ENCODE data around the gene RDH13.

DNA sequence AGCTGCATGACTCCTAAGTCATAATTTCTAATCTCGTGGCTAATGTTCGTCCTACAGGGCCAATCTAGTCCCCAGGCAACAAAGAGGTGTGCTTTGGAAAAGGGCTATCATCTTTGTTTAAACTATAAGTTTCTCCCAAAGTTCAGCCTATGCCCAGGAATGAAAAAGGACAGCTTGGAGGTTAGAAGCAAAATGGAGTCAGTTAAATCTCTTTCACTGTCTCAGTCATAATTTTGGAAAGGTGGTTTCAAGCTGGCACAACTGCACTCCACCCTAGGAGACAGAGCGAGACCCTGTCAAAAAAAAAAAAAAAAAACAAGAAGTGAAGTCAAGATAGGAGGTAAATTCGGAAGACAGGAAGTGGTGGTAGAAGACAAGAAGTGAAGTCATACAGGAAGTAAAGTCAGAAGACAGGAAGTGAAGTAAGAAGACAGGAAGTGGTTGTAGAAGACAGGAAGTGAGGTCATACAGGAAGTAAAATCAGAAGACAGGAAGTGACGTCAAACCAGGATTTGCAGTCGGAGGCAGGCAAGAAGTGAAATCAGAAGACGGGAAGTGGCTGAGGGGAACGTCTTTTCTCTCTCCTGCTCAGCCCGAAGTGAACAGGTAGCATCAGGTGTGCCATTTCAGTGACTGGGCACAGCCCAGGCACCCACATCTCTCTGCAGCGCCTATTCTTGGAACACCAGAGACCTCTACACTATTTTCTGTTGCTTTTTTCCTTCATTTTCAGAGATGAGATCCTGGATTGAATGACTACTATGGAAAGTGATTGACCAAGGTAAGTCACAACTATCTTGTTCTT is 57.1 kb downstream of the RDH13 start:
- TF ChIP-seq, protein P1, sequence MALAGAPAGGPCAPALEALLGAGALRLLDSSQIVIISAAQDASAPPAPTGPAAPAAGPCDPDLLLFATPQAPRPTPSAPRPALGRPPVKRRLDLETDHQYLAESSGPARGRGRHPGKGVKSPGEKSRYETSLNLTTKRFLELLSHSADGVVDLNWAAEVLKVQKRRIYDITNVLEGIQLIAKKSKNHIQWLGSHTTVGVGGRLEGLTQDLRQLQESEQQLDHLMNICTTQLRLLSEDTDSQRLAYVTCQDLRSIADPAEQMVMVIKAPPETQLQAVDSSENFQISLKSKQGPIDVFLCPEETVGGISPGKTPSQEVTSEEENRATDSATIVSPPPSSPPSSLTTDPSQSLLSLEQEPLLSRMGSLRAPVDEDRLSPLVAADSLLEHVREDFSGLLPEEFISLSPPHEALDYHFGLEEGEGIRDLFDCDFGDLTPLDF (CRISPR knock-in tag; IDR thresholded peaks at IDR 0.05) = no peak
- TF ChIP-seq, protein P2, sequence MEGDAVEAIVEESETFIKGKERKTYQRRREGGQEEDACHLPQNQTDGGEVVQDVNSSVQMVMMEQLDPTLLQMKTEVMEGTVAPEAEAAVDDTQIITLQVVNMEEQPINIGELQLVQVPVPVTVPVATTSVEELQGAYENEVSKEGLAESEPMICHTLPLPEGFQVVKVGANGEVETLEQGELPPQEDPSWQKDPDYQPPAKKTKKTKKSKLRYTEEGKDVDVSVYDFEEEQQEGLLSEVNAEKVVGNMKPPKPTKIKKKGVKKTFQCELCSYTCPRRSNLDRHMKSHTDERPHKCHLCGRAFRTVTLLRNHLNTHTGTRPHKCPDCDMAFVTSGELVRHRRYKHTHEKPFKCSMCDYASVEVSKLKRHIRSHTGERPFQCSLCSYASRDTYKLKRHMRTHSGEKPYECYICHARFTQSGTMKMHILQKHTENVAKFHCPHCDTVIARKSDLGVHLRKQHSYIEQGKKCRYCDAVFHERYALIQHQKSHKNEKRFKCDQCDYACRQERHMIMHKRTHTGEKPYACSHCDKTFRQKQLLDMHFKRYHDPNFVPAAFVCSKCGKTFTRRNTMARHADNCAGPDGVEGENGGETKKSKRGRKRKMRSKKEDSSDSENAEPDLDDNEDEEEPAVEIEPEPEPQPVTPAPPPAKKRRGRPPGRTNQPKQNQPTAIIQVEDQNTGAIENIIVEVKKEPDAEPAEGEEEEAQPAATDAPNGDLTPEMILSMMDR (IDR thresholded peaks at IDR 0.05) = no peak
- TF ChIP-seq ESRRA (CRISPR knock-in tag; IDR thresholded peaks at IDR 0.05; ENCODE audit: borderline replicate concordance) = no peak
- no peak for TF ChIP-seq NR2C2 (CRISPR knock-in tag; IDR thresholded peaks at IDR 0.05)
- TF ChIP-seq TCF7 (CRISPR knock-in tag; IDR thresholded peaks at IDR 0.05; ENCODE audit: low read depth) = no peak
- TF ChIP-seq JUN (CRISPR knock-in tag; IDR thresholded peaks at IDR 0.05) = 0 out of 2 replicates have a peak, but pooled peaks have one; percentile 37
